HG02938 (cell line): ENCODE results near the gene KTN1.

ENCODE experiments used
- ATAC-seq: cut with Tn5 transposase; IDR thresholded peaks from one replicate; pipeline ENCODE4 v1.9.1; 2021; ENCODE audit warnings: mild to moderate bottlenecking, moderate library complexity; ENCODE audit not compliant: unreplicated experiment

Gene KTN1, protein sequence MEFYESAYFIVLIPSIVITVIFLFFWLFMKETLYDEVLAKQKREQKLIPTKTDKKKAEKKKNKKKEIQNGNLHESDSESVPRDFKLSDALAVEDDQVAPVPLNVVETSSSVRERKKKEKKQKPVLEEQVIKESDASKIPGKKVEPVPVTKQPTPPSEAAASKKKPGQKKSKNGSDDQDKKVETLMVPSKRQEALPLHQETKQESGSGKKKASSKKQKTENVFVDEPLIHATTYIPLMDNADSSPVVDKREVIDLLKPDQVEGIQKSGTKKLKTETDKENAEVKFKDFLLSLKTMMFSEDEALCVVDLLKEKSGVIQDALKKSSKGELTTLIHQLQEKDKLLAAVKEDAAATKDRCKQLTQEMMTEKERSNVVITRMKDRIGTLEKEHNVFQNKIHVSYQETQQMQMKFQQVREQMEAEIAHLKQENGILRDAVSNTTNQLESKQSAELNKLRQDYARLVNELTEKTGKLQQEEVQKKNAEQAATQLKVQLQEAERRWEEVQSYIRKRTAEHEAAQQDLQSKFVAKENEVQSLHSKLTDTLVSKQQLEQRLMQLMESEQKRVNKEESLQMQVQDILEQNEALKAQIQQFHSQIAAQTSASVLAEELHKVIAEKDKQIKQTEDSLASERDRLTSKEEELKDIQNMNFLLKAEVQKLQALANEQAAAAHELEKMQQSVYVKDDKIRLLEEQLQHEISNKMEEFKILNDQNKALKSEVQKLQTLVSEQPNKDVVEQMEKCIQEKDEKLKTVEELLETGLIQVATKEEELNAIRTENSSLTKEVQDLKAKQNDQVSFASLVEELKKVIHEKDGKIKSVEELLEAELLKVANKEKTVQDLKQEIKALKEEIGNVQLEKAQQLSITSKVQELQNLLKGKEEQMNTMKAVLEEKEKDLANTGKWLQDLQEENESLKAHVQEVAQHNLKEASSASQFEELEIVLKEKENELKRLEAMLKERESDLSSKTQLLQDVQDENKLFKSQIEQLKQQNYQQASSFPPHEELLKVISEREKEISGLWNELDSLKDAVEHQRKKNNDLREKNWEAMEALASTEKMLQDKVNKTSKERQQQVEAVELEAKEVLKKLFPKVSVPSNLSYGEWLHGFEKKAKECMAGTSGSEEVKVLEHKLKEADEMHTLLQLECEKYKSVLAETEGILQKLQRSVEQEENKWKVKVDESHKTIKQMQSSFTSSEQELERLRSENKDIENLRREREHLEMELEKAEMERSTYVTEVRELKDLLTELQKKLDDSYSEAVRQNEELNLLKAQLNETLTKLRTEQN (N-terminal part only)

DNA sequence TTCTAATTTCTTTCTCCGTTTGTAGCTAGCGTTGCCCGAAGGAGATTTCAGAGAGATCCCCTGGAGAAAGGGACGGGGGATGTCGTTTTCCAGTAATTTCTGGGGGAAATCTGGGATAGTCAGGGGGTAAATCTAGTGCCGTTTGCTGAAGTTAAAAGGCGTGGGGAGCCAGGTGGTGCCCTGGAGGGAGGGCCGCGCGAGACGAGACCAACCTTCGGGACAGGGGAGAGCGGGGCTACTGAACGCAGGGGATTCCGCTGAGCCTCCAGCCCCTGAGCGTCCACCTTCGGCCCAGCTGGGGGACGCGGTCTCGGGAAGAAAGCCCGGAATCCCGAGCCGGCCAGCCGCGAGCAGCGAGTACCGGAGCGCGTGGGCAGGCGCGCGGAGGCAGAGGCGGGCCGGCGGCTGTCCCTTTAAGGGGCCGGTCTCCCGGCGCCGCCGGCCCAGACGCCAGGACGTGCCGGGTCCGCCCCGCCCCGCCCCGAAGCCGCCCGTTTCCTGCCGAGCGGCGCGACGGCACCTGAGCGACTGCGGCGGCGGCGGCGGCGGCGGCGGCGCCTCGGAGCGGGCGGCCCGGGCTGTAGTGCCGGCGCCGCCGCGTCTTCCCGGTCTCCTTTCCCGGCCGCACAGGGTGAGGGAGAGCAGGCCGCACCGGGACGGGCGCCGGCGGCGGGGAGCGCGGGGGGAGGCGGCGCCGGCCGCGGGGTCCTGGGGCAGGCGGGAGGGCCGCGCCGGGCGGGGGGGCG, at the start of gene KTN1:
Gene KTN1 (plus strand): TSS at position 484 of the 746 bp plus-strand sequence. CDS start 31,842 bp downstream, outside the sequence.
- peak; percentile 78 for ATAC-seq

DNA sequence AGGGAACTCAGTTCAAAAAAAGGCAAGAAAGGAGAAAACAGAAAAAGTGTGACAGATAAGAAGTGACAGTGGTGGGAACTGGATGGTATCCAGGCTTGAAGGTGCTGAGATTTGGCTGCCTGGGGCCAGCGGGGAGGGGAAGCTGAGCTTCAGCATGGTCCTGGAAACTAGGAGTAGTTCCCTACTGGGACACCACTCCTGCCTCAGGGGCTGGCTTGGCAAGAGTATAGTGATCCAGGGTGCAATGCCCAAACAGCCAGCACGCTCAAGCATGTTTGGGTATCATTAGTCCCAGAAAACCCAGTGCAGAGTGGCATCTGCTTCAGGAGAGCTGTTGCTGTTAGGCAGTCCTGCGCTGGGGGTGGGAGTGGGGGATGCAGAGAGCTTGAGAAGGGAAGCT, 49.5 kb upstream of the KTN1 start:
- ATAC-seq, result no peak

DNA sequence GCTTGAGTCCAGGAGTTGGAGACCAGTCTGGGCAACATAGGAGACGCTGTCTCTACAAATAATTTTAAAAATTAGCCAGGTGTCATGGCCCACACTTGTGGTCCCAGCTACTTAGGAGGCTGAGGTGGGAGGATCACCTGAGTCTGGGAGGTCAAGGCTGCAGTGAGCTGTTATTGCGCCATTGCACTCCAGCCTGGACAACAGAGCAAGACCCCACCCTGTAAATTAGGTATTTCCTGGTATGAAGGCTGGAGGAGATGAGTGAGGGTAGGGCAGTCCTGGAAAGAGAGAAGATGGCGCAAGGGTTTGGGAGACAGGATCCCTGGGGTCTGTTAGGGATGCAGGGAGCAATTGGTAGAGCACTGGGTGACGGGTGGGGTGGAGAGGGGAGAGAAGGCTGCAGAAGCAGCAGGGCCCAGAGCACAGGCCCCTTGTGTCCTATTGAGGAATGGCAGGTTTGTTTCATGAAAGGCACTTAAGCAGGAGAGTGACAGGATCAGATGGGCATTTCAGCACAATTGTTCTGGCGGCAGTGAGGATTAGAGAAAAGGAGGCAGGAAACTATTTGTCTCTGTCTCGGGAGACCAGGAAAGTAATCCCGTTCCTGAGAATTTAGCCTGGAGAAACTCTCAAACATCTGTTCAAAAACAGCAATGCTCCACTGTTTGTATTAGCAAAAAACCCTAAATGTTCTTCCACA, 47.2 kb upstream of the KTN1 start:
- ATAC-seq, result no peak

DNA sequence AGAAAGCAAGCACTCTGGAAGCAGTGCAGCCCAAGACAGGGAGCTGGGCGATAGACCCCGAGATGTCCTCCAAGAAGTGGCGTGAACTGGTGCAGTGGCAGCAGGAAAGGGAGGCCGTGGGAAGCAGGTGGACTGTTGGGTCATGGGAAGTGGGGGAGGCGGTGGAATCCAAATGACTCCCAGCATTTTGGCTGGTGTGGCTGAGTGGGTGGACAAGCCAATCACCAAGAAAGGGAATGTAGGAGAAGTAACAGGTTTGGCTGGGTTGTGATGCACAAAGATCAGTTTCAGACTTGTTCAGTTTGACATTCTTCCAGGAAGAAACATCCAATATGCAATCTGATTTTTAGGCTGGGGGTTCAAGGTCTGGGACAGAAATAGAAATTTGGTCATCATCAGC, 46.0 kb upstream of the KTN1 start:
- ATAC-seq, result no peak

DNA sequence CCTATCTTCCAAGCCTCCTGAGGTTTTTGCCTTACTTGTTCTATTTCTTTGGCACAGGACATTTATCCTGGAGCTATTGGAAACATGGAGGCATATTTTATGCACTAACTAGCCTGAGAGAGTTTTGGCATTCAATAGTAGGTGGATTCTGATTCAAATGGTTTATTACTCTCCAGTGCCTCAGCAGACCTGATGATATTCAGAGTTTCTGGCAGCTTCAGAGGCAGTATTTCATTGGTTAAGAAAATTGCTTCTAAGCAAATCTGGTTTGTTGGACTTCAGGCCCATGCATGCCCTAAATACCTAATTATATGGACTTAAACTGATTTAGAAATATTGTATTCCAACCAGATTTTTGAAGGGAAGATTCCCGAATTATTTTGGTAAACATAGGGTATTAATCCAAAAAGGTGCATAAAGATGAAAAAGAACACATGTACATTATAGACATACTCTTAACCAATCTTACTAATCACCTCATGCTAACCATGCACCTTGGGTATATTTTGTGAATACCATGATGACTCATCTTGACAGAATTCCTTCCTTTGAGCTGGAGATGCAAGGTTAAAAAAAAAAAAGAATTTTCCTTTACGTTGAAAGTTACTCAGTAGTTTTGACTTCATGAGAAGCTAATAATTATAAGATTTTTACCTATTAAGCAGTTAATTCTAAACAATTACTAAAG, 44.3 kb upstream of the KTN1 start:
- ATAC-seq, result no peak

DNA sequence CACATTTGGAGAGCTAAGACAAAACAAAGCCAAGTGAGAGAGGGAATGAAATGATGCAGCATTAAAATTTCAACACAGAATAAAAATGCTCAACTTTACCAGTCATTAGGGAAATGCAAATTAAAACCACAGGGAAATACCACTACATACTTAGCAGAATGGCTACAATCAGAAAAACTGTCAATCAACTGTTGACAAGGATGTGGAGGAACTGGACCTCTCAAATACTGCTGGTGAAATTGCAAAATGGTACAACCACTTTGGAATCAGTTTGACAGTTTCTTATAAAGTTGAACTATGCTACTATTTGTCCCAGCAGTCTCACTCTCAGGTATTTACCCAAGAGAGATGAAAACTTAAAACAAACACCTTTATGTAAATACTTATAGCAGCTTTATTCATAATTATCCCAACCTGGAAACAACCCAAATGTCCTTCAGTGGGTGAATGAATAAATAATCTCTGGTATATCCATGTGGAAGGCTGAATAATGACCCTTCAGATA, 43.8 kb upstream of the KTN1 start:
- ATAC-seq, result no peak

DNA sequence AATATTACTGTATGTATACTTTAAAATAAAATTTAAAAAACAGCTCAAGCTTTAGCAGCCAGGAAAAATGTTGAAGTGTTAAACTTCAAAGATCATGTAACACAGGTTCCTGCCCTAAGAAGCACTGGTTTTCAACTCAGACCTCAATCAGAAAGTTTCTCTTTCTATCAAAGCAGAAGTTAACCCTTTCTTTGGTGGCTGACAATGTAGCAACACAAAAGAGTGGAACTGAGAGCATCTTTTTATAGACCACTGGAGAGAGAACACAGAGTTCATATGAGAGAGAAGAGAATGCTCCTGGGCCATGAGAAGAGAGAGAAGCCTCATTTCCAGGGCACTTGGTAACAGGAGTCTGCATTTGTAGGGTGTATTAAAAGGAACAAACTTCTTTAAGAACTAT, 42.2 kb upstream of the KTN1 start:
- ATAC-seq, result peak; percentile 48

DNA sequence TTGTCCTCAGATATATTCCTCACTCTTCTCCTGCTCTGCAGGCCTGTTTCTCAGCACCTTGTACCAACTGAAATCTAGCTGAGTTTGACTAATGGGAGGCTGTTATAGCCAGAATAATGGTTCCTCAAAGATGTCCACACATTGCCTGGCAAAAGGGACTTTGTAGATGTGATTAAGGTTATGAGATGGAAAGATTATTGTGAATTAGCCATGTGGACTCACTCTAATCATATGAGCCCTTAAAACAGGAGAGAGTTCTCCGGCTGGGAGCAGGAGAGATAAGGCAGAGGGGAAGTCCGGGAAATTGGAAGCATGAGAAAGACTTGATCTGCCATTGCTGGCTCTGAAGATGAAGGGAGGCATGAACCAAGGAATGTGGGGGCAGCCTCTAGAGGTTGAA, 40.0 kb upstream of the KTN1 start:
- no peak for ATAC-seq

DNA sequence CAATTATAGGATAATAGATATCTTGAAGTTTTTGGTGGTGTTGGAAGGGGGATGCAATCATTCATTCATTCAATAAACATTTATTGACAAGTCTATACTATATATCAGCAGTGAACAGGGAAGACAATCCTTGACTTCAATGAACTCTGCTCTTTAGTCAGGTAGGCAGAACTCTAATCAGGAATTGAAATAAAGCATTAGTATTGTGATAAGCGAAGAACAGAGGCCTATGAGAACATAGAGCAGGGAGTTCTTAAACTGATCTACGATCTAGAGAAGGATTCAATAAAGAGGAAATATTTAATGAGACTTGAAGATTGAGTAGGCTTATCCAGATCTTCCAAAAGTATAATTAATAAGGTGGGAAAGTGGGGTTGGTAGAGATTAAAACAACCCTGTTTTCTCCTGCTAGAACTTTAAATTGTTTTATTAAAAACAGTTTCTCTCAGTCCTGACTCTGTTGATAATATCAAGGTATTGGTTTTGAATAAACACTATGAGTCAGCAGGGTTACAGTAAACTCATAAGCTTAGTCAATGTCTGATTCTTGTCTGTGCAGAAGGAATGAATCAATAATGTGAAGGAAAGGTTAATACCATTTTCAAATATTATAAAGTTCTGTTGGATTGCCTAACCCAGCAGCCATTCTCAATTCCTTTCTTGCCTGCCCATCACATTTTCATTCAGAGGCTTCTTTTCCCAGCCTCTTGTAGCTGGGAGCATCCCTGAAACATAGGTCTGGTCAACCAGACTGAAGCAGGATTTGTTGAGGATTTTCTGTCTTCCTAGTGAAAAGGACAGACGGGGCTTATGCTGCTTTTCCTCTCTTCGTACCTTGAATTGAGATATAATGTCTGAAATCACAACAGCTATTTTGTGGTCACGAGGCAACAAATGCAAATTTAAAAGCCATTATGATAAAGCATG, 38.9 kb upstream of the KTN1 start:
- no peak for ATAC-seq

DNA sequence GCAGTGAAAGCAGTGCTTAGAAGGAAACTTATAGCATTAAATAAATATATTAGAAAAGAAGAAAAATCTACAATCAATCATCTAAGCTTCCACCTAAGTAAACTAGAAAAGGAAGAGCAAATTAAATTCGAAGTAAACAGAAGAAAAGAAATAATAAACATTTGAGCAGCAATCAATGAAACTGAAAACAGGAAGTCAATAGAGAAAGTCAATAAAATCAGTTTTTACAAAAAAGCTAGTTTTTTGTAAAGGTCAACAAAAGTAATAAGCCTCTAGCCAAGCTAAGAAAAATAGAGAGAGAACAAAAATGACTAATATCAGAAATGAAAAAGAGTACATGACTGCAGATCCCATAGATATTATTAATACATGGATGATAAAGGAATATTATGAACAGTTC, 34.2 kb upstream of the KTN1 start:
- ATAC-seq, result peak; percentile 25

DNA sequence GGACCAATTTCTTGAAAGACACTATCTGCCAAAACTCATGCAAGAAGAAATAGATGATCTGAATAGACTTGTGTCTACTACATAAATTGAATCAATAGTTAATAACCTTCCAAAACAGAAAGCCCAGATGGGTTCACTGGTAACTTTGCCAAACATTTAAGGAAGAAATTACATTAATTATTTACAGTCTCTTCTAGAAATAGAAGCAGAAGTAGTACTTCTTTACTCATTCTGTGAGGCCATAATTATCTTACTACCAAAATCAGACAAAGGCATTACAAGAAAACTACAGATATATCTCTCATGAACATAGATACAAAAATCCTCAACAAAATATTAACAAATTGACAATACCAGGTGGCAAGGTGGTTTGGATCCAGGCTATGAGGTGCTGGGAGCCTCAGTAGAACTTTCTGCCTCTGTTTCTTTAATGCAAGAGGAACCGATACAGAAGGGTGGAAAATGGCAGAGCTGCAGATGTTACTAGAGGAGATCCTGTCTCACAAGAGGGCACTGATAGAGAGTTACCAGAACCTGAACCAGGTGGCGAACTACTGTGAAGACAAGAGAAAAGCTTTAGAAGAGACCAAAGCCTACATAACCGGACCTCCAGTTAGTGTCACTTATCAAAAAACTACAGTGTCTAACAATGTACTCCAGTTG, 33.7 kb upstream of the KTN1 start:
- peak; percentile 56 for ATAC-seq

DNA sequence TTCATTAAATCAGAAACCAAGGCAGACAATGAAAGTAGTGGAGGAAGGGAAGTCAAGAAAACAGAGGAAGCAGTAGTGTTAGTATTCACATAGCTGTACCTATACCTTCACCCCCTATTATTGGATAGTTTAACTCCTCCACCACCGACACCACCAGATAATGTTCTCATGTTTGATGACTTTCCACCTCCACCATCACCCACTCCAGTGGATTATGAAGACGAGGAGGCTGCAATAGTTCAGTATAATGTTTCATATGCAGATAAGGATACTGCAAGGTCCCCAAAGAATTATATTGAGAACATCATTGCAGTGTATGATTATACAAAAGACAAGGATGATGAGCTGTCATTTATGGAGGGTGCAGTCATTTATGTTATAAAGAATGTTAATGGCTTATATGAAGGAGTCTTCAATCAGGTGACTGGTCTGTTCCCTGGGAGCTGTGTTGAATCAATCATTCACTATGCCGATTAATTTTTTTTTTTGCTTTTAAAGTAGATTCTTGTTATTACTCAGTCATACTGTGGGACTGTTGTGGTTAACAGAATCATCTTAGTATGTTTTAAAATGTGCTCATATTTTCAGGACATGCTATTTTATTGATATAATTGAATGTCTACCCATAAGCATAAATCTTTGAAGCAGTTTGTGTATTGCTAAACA, 32.2 kb upstream of the KTN1 start:
- ATAC-seq, result peak; percentile 50

DNA sequence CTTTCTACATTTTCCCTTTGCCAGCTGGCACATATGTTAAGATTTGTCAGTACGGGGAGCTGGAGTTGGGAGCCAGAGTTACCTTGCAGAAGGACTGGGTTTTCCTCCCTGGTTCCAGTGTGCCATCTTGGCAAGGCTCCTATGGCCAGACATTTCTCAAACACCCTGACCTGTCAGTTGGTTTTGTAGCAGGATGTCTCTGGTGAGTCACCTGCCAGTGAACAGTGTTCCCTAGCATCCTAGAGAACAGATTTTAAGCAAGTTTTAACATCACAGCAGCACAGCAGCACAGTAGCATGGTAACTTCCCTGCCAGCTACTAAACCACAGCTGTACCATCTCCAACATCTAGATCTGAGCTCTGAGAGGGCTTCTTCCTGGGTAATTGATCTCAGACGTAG, 26.2 kb upstream of the KTN1 start:
- no peak for ATAC-seq

DNA sequence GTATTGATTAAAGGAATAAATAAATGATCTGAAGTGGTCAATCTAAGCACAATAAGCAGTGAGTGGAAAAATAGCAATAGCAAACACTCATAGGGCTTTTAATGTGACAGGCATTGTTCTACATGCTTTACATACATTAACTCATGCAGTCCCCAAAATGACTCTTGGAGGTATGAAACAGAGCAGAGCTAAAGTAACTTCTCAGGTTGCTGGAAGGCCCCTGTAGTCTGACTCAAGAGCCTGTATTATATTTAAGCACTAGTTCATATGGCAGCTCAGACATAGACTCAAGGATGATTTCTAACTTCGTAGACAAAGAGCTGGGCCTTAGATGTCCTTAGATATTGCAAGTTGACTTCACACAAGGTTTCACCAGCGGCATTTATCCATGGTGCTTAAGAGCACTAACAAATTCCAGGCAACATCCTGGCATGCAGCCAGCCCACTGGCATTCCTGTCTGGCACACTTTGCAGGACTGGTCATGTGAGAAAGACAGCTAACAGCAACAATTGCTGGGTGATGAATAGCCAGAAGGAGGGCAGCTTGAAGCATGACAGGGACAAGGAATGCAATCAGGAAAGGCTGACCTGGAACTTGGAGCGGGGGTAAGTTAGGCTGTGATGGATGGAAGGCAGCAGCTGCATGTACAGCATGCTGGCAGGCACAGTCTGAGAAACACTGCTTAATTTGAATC, 22.9 kb upstream of the KTN1 start:
- ATAC-seq, result no peak

DNA sequence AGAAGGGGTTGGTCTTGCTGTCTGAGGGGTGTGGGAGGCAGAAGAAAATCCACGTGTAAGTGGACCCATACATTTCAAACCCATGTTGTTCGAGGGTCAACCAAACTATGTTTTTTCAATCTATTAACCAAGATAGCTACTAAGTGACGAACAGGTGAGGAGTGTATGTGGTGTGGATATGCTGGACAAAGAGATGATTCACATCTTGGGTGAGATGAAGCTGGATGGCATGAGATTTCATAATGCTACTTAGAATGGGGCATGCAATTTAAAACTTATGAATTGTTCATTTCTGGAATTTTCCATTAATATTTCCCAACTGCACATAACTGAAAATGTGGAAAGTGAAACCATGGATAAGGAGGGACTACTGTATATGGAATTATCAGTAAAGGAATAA, 17.9 kb upstream of the KTN1 start:
- no peak for ATAC-seq

DNA sequence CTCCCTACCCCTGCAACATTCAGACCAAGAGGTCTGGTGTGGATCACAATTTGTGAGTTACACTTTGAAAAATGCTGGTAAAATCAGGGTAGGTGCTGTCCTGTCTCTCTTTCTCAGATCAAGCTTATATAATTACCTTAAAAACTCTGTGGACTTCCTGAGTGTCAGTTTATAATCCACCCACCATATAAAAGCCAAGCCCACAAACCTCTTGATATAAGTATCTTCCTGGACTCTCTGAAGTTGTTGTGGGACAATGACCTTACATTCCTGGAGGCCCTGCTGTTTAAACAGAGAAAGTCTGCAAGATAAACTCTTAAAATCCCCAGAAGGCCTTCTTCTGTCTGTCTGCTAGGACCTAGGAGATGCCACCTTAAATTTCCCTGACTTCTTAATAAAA, 11.4 kb upstream of the KTN1 start:
- no peak for ATAC-seq
